ENCODE data around the gene HOATZ.

- no peak for TF ChIP-seq CTCF (IDR thresholded peaks at IDR 0.05; ENCODE audit: insufficient read depth, low read length, poor library complexity, severe bottlenecking)
- no peak for TF ChIP-seq EZH2phosphoT487 (conservative IDR thresholded peaks at IDR 0.05; ENCODE audit: low read length)
These were observed 35.3 kb downstream of the HOATZ start for GRCh38 chr11:111549869-111550203.

Measured in SU-DHL-6 (cell line).